ENCODE measurements around the gene CDH23.
"Not testable (repeated sequence)": the region's sequence is repeated elsewhere in the genome, so short reads cannot be mapped to it uniquely, and the experiment has no call there.

The CDH23 gene

DNA sequence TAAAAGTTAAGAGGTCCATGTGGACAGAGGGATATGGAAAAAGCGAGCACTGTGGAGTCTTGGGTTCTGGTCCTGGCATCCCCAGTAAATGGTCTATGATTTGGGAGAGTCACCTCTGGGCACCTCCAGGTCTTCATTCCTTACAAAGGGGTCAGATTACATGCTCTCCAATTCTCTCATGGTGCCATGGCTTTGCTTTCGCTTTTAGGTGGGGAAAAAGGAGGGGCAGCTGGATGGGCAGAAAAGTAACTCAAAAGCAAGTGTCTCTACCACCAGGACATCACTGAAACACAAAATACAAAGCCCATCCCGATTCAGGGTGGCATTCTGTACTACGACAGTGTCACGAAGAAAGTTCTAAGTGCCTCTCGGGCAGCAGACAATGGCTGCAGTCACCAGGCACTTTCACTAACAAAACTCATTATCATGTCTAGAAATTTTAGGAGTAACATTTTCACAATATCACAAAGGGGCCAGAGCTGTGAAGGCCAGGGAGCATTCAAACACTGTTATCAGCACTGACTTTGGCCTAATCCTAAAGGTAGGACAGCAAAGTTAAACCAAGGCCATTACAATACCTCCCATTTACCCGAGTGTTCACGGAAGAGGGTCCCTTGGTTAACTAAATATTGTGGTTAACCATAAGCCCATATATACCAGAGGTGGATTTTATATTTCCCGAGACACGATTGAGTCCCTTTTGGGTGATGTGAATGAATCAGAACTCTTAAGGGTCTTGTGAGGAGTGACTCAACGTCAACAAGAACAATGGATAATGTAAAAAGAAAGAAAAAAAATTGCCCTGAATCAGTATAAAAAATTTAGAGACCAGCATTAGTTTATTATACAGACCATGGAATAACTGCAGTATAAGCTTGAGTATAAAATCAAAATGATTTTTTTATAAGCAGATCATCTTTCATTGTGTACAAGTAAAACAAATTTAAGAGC lies 451.9 kb downstream of the CDH23 start:
- no peak for DNase-seq

DNA sequence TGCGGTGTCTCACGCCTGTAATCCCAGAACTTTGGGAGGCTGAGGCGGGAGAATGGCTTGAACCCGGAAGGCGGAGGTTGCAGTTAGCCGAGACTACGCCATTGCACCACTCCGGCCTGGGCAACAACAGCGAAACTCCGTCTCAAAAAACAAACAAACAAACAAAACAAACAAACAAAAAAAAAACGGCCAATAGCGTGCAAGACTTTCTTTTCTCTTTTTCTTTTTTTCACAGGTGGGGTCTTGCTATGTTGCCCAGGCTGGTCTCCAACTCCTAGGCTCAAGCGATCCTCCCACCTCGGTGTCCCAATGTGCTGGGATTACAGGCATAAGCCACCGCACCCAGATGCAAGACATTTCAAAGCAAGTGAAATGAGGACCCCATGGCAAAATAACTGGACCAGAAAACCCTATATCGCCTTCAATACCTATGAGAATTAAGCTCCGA lies 452.8 kb downstream of the CDH23 start:
- no peak for DNase-seq

DNA sequence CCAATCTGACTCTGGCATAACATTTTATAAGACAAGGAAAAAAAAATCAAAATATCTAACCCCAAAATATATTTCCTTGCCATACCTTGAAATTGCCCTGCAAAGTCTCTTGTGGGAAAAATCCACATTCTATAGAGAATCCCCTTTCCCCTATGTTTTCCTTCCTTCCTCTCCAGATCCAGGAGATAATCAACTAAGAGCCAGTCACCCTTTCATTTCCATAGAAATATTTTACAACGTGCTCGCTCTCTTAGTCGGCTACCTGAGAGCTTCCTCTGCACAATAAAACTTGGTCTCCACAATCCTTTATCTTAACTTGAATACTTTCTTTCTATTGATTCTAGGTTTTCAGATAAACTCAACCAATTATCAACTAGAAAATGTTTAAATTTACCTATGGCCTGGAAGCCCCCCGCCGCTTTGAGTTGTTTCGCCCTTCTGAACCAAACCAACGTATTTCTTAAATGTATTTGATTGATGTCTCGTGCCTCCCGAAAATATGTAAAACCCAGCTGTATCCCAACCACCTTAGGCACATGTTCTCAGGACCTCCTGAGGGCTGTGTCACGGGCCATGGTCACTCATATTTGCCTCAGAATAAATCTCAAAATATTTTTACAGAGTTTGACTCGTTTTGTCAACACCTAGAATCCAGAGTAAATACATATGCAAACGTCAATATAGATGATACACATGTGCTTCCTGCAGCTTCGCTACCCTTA lies 453.5 kb downstream of the CDH23 start:
- DNase-seq = no peak

DNA sequence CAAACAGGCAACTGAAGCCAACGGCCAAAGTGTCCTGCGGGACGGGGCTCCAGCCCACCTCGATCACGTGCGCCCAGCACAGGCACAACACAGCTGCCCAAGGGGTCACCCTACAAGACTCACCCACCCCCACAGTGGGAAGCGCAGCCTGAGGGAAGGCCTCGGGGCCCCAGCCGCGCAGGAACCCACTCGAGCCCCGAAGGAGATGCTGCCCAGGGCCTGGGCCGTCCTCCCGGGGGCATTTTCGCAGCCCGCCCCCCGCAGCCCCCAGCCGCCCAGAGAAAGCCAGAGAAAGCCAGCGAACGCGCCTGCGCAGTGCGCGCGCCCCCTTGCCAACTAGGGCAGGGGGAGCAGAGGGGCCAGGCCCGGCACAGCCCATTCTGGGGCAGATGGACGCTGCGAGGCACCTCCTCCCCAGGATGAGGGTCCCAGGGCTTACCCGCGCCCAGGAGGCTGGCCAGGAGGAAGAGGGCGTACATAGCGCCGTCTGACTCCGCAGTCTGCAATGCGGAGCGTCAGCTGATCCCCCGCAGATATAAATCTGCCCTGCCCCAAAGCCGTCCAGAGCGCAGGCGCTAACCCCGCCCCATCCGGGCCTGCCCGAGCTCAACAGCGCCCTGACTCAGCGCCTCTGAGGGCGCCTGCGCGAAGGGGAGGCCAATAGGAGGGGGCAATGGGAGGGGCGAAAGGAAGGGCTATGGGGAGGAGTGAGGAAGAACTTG lies 454.2 kb downstream of the CDH23 start, which contains the start of gene PSAP:
PSAP (minus strand) TSS at position 509 of the 722 bp plus-strand sequence; CDS start at position 479, 30 bp downstream.
- DNase-seq = peak; percentile 90 to 93

DNA sequence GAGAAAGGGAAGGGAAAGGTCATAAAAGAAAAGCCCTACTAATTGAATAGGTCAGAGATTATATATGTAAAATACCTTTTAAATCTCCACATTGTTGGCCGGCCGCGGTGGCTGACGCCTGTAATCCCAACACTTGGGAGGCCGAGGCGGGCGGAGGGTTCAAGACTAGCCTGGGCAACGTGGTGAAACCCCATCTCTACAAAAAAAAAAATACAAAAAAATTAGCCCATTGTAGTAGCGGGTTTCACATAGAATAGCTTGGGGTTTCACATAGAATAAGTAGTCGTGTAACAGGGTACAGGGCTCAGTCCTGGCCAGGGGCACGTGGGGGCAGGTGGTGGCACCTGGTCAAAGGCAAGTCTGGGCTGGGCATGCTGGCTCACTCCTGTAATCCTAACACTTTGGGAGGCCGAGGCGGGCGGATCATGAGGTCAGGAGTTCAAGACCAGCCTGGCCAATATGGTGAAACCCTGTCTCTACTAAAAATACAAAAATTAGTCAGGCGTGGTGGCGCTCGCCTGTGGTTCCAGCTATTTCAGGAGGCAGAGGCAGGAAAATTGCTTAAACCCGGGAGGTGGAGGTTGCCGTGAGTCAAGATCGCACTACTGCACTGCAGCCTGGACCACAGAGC lies 454.9 kb downstream of the CDH23 start:
- DNase-seq = not testable (repeated sequence)

DNA sequence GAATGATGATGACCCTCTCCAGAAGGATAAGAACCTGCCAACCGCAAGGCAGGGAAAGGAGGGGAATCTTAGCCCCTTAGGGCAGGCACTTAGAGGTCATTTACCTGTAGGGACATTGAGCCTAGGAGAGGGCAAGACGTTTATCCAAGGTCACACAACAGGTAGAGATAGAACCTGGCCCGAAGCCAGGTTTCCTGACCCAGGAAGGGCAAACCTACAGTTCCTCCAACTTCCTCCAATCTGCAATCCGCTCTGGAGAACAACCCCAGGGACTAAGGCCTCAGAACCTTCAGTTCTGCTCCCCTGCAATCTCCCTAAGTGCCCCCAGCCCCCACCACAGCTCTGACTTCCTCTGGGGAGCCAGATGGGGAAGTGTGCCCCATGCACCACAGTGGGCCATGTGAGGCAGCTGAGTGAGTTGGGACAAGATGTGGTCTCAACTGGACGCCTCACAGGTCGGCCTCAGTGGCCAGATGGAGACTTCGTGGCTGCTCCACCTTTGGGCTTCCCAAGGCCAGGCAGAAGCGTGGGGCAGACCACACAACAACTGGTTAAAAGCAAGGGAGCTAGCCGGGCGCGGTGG lies 455.7 kb downstream of the CDH23 start:
- peak in 1 of 2 donors; percentile 41 for DNase-seq

DNA sequence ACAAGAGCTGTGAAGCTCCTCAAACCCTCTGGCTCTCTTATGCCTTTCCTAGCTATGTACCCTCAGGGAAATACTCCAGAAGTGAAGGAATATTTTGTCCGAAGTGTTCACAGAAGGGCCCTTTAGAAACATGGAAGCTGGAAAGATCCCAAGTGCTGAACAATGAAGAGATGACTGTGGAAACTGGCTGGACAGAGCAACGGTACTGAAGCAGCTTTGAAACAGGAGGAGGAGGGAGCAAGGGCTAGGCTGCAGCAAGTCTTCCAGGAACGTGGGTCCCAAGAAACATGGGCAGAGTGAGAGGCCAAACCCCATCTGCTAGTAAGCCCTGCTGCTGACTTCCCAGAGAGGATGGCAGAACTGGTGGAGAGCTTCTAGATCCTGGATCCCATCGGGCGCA lies 457.3 kb downstream of the CDH23 start:
- DNase-seq = no peak

DNA sequence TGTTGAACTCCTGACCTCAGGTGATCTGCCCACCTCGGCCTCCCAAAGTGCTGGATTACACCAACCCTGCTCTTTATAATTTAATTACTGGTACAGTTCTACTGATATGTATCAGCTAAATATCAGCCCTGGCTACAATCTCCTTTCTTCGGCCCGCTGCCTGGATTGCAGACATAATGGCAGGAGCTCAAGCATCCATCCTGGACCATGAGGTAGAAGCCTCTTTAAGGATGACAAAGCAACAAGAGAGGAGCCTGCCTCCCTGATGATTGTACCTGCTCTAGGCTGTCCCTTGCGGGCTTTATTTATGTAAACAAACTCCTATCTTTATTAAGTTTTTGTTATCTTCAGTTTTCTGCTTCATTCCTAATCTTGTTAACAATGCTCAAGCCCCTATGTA lies 459.9 kb downstream of the CDH23 start:
- DNase-seq = no peak

DNA sequence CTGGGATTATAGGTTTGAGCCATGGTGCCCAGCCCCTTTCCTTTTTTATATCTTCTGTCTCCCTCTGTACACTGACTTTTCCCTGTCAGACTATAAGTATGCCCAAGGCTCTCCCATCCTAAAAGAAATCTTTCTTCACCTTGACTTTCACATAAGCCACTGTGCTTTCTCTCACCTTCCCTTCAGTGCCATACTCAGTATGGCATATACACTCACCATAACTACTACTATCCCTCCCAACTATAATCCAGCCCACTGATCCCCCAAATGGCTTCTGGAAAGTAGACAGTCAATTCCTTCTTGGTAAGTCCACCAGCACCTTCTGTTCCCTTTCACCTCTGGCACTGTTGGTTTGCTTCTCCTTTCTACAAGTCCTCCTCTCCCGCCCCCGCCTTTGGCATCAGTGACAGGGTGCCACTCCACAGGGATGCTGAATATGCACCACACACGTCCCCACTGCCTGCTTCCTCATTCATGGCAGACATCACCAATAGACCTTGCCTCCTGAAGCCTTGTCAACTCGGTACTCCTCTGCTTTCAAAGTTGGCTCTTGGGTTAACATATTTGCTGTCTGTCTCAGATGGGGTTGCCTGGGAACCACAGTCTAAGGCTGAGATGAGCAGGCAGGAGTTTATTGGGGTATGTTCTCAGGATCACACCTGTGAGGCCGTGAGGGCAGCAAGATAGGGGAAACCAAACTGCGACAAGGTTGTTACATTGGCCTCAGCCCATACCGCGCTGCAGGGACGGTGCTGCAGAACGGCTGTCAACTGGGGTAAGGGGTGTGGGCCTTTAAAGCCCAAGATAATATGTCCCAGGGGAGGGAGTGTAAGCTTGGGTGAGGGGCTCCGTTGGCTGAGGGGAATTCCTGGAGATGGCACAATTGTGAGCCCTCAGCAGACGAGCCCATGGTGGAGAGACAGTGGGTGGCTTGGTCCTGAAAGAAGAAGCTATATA lies 461.5 kb downstream of the CDH23 start:
- DNase-seq = no peak

DNA sequence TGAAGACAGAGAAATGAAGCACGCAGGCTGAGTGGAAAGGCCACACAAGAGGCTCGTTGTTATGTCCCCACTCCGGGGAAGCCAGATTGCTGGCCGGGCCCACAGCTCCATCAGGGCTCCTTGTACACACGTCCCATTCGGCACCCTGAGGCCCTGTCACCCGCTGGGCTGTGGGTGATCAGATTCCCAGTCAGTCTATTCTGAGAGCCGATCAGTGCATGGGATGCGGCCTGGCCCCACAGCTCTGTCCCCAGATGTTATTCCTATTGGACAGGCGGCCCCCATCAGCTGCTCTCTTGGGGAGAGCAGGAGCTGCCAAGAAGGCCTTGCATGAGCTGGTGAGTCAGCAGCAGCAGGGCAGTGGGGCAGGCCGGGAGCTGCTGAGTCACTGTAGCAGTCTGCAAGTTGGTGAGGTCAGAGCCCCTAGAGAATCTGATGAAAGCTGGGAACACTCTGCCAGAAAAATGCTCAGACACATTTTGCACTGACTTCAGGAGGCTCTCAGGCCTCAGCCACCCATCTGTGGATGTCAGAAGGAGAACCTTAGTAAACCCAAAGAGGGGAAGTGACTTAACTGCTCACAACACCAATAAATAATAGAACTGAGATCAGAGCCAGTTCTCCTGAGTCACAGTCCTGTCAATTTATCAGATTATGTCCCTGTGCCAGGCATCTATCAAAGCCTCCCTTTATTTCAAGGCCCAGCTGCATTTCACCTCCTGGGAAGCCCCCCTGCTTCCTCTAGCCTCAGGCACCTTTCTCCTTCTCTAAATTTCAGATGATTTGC lies 463.7 kb downstream of the CDH23 start:
- peak; percentile 65 to 94 for DNase-seq

DNA sequence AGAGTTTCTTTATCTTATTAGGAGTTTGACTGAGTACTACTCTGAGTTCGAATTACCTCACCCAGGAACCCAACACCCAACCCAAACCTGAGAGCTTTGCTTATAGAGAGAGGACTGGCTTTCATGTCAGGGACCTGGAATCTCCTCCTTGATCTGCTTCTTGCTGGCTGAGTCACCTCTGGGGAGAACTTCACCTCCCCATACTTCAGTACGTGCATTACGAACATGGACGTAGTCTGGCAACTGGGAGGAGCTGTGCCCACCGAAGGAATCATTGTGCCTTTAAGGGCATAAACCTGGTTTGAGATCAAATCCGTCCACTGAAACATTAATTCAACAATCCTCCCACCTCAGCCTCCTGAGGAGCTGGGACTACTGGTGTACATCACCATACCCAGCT lies 466.5 kb downstream of the CDH23 start:
- DNase-seq = no peak

DNA sequence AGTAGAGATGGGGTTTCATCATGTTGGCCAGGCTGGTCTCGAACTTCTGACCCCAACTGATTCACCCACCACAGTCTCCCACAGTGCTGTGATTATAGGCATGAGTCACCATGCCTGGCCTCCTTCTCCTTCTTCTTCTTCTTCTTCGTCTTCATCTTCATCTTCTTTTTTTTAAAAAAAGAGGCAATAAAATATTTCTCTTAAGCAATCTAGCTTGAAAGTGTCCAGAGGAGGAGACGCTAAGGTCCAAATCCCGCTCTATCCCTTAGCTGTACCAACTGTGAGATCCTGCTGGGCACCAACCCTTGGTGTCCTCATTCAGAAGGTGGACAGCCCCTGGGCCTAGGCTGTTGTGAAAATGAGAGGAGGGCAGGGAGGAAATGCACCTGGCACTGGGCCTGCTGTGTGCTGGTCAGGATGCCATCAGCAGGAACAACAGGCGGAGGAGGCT lies 468.2 kb downstream of the CDH23 start:
- no peak for DNase-seq

All from bone marrow (tissue), 2 donors.